ENCODE data around the gene IARS2.
"Not testable (repeated sequence)": the region's sequence is repeated elsewhere in the genome, so short reads cannot be mapped to it uniquely, and the experiment has no call there.

Gene IARS2

DNA sequence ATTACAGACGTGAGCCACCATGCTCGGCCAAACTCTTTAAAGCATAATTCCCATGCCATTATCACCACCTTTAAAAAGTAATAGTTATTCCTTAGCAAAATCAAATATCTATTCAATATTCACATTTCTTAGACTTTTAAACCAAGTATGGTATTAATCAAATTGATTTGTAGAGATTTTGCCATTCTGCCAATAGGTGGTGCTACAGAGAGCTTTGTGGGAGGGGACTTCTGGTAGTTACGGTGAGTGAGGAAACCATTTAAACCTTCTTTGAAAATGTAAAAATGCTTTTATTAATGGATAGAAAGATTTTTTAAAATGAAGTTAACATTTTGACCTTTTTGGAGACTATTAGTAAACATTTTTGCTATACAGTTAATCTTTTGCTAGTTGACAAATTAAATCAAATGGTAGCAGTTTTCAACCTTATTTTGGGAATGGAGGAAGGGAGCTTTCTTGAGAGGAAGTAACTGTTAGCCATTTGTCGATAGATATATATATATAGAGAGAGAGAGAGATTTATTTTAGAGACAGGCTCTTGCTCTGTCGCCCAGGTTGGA is 19.3 kb downstream of the IARS2 start:
- DNase-seq (ENCODE audit: low read depth): no peak

- no peak for DNase-seq (ENCODE audit: low read depth)
Measured at GRCh38 chr1:220119043-220119512, 25.1 kb downstream of the IARS2 start.

- DNase-seq (ENCODE audit: low read depth): peak; percentile 36
Measured at GRCh38 chr1:220121791-220122530, 28.0 kb downstream of the IARS2 start.

DNA sequence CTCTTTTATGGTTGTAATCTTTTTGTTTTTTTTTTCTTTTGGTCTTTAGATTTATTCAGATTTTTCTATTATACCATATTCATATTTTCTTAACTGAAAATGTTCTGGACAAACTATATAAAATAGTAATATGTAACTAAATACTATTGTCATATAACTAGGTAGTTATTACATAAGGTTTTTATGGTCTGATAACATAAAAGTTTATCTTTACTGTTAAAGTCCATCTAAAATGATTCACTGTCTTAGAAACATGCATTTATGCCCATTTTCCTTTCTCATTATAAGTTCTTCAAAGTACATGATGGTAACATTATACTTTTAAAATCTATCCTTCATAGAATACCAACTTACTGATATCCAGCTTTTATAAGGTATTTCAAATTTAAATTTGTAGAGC is 29.1 kb downstream of the IARS2 start:
- no peak for DNase-seq (ENCODE audit: low read depth)

DNA sequence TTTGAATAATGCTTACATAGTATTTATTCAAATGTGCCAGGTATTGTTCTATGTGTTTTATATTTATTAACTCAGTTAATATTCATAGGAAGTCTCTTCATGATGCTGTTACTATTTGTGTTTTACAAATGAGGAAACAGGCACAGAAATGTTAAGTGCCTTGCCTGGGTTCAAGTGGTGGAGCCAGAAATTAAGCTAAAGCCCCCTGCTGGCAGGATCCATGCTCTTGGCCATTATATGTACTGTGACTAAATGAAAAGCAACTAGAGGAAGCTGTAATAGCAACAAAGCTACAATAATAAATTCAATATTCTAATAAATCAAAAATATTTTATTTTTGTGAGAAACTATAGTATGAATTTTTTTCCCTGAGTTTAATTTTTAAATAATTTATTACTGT is 30.0 kb downstream of the IARS2 start:
- no peak for DNase-seq (ENCODE audit: low read depth)

GRCh38 chr1:220124542-220124941 is 30.6 kb downstream of the IARS2 start:
- no peak for DNase-seq (ENCODE audit: low read depth)

DNA sequence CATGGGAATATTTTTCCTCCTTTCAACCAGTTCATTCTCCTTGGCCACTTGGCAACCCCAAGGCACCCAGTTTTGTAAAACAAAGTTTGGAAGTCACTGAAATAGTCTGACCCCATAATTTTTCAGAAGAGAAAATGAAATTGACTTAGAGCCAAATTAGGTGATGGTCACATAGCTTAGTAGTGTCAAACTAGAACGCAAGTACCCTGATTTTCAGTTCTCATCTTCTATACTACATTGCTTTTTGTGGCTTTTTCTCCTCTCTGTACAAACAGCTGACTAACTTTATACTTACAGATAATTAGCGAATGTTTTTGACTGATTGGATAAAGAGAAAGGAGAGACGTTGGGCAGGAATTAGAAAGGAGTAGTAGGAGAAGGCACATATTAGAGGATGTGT is 33.1 kb downstream of the IARS2 start:
- DNase-seq (ENCODE audit: low read depth): no peak

GRCh38 chr1:220129479-220130210 is 35.7 kb downstream of the IARS2 start:
- no peak for DNase-seq (ENCODE audit: low read depth)

GRCh38 chr1:220135755-220136154 is 41.8 kb downstream of the IARS2 start:
- DNase-seq (ENCODE audit: low read depth): no peak

GRCh38 chr1:220137019-220137786 is 43.3 kb downstream of the IARS2 start:
- no peak for DNase-seq (ENCODE audit: low read depth)

GRCh38 chr1:220139966-220140365 is 46.0 kb downstream of the IARS2 start:
- no peak for DNase-seq (ENCODE audit: low read depth)

- DNase-seq (ENCODE audit: low read depth): no peak
Measured at GRCh38 chr1:220144051-220144450, 50.1 kb downstream of the IARS2 start.

GRCh38 chr1:220149742-220150141 is 55.8 kb downstream of the IARS2 start:
- no peak for DNase-seq (ENCODE audit: low read depth)

- DNase-seq (ENCODE audit: low read depth): no peak
Measured at GRCh38 chr1:220151454-220151853, 57.5 kb downstream of the IARS2 start.

DNA sequence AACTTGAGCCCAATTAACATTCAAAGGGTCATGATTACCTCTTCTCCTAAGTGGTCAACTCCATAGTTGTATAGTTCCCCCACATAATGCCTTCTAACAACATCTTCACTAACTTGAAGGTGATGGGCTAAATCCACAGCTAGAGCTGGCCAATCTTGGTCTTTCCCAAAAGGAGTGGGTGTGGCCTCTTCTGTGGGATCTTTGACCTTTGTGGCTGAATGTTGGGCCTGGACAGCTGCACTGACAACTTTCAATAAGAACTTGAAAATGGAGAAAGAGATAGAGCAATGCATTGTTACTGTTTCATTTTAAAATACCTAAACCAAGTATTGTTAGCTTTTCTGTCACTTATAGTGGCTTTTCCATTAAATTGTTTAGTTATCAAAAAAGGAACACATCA is 59.2 kb downstream of the IARS2 start:
- DNase-seq (ENCODE audit: low read depth): no peak

DNA sequence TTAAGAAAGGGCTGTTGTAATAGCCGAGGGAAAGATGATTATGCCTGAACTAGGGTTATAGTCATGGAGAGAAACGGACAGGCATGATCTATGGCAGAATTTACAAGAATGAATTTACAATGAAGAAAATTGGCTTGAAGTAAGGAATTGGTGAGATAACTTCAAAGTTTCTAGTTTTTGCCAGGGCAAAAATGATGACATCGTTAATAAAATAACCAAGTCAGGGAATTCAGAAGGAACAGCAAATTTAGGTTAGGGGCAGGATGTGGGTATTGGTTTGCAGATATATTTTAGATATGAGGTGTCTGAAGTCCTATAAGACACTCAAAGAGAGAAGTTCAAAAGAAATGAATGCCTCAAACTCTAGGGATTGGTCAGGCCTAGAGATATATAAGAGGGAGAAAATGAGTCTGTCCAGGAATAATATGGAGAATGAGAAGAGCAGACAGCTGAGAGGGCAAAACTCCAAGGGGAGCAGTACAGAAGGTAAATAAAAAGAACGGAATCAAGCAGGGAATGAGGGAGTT is 62.8 kb downstream of the IARS2 start:
- no peak for DNase-seq (ENCODE audit: low read depth)

- DNase-seq (ENCODE audit: low read depth): no peak
Measured at GRCh38 chr1:220157738-220158137, 63.8 kb downstream of the IARS2 start.

DNA sequence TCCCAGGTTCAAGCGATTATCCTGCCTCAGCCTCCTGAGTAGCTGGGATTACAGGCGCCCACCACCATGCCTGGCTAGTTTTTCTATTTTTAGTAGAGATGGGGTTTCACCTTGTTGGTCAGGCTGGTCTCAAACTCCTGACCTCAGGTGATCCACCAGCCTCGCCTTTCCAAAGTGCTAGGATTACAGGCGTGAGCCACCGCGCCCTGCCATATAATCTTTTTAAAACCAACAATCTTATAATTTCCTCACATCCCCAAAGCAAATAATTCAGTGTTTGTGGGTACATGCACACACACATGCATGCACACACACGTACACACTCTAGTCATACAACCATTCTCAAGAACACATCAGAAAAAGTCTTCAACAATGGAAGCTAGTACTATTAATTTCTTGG is 64.6 kb downstream of the IARS2 start:
- not testable (repeated sequence) for DNase-seq (ENCODE audit: low read depth)

DNA sequence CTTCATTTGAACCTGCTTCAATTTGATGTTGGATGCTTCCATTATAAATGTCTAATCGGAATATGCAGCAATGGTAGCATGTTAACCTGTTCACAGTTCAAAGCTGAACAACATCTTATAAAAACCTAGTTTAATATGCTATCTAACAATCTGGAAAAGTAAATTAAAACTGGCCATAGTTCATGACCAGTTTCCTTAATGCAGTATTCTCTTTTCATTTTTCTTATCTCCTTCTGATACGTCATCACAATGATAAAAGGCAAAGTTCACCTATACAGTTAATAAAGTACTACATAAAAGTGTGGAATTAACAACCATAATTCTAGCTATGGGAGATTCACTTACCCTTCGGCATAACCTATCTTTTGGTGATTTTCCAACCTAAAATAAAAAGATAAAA is 65.1 kb downstream of the IARS2 start:
- DNase-seq (ENCODE audit: low read depth): no peak

GRCh38 chr1:220160027-220160426 is 66.1 kb downstream of the IARS2 start:
- no peak for DNase-seq (ENCODE audit: low read depth)

GRCh38 chr1:220164116-220164515 is 70.2 kb downstream of the IARS2 start:
- no peak for DNase-seq (ENCODE audit: low read depth)

DNA sequence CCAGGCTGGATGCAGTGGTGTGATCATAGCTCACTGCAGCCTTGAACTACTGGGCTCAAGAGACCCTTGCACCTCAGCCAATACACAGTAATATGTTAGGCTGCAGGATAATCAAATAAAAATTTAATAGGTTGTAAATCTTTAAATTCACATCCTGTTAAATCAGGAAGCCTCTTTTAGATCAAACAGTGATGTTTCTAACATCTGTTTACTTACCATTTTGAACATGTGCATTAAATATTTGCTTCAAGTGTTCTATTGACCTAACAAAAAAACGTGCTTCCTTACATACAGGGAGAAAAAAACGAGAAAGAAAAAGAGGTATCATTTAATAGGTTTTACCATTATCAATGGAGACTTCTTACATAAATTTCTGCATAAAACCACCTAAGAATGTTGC is 70.6 kb downstream of the IARS2 start:
- no peak for DNase-seq (ENCODE audit: low read depth)
